COLO668 (cell line): Measurements from ENCODE around the gene PNMA3.
"Not testable (repeated sequence)": the region's sequence is repeated elsewhere in the genome, so short reads cannot be mapped to it uniquely, and the experiment has no call there.

Experiments
- DNase-seq: peaks from one replicate; lab custom pipeline; 2025; ENCODE audit not compliant: unreplicated experiment; lab: John Stamatoyannopoulos, UW

The PNMA3 gene

GRCh38 chrX:153055871-153056749 is at the start of gene PNMA3:
TSS of gene PNMA3 (plus strand) at chrX:153056470. CDS start at chrX:153057056, 586 bp downstream.
- DNase-seq, result no peak

GRCh38 chrX:153017174-153017573 is 39.1 kb upstream of the PNMA3 start:
- not testable (repeated sequence) for DNase-seq

- no peak for DNase-seq
These were observed 37.1 kb upstream of the PNMA3 start for GRCh38 chrX:153019166-153019565.

GRCh38 chrX:153026501-153026900 is 29.8 kb upstream of the PNMA3 start:
- DNase-seq, result not testable (repeated sequence)

GRCh38 chrX:153028487-153028886 is 27.8 kb upstream of the PNMA3 start:
- DNase-seq, result not testable (repeated sequence)

- DNase-seq, result no peak
These were observed 27.1 kb upstream of the PNMA3 start for GRCh38 chrX:153029162-153029561.

- DNase-seq, result no peak
These were observed 26.4 kb upstream of the PNMA3 start for GRCh38 chrX:153029875-153030274.

GRCh38 chrX:153030801-153031200 is 25.5 kb upstream of the PNMA3 start:
- no peak for DNase-seq

GRCh38 chrX:153032397-153033118 is 23.7 kb upstream of the PNMA3 start:
- DNase-seq, result peak; percentile 65

- DNase-seq, result no peak
These were observed 7.2 kb upstream of the PNMA3 start for GRCh38 chrX:153049093-153049492.

GRCh38 chrX:153052534-153052933 is 3.7 kb upstream of the PNMA3 start:
- DNase-seq, result no peak

GRCh38 chrX:153057281-153057680 is 1.0 kb downstream of the PNMA3 start:
- DNase-seq, result no peak

- no peak for DNase-seq
These were observed 3.2 kb downstream of the PNMA3 start for GRCh38 chrX:153059191-153060094.

- DNase-seq, result no peak
These were observed 3.8 kb downstream of the PNMA3 start for GRCh38 chrX:153060095-153060445.

- no peak for DNase-seq
These were observed 5.5 kb downstream of the PNMA3 start for GRCh38 chrX:153061732-153062131.

GRCh38 chrX:153063315-153063714 is 7.0 kb downstream of the PNMA3 start:
- no peak for DNase-seq

GRCh38 chrX:153064061-153064460 is 7.8 kb downstream of the PNMA3 start:
- DNase-seq, result no peak

- DNase-seq, result no peak
These were observed 9.1 kb downstream of the PNMA3 start for GRCh38 chrX:153065389-153065788.

GRCh38 chrX:153066402-153066801 is 10.1 kb downstream of the PNMA3 start:
- not testable (repeated sequence) for DNase-seq

GRCh38 chrX:153071909-153072583 is 15.8 kb downstream of the PNMA3 start, which contains the start of gene PNMA6A:
TSS of gene PNMA6A (plus strand) at chrX:153072454. CDS start at chrX:153073063, 609 bp downstream.
- not testable (repeated sequence) for DNase-seq
